HepG2 (cell line): ENCODE results near the gene SOX4. TPM values are rescaled to one million over a fixed set of nuclear protein-coding genes. Genes with fewer than 3 reads are reported as not detected.

Experiments
- ATAC-seq: fragments of 200-7000 bp; cut with Tn5 transposase; 3 replicates; pipeline ENCODE4 v1.9.1; 2020; ENCODE audit warnings: mild to moderate bottlenecking, moderate library complexity
- BruUV-seq: library from RNA; stranded (reverse); fragments of 400-500 nt; replicated peaks from 2 replicates; lab custom pipeline; 2021; lab: Mats Ljungman, UMichigan
- CTCF ChIA-PET: fragments of 300-600 bp; formaldehyde crosslinking; extraction: SDS; loops from one replicate; lab custom pipeline; 2021; ENCODE audit warnings: low total read pairs, inconsistent platforms, low intra/inter-chr PET ratio; lab: Yijun Ruan, JAX
- POLR2A ChIA-PET: fragments of 350-600 bp; sonication (Branson Sonifier 250); formaldehyde crosslinking; loops from one replicate; lab custom pipeline; 2020; ENCODE audit warnings: antibody characterized with exemption, inconsistent platforms; lab: Yijun Ruan, JAX
- DNase-seq: peaks from one replicate; pipeline ENCODE4 v3.0.0-alpha.2; 2015; ENCODE audit warnings: low spot score
- FAIRE-seq: peaks from 3 replicates; lab custom pipeline; 2011; peaks lifted over from hg19 to GRCh38; lab: Jason Lieb, UNC
- H2AFZ ChIP-seq: one replicate; pipeline ENCODE4 v1.6.1; 2011; ENCODE audit warnings: low read length, inconsistent platforms
- H3K27ac ChIP-seq: fragments of 300-600 bp; 3 replicates; pipeline ENCODE4 v1.8.0; 2011; ENCODE audit warnings: mixed run types, mild to moderate bottlenecking, mixed read lengths, low read length, inconsistent platforms; ENCODE audit not compliant: insufficient read depth; ENCODE audit errors: extremely low read length
- H3K27me3 ChIP-seq, 2 experiments: fragments of 200-600 bp in 1 of 2; 2 replicates in 1 of 2; 3 replicates in 1 of 2; pipeline versions ENCODE4 v1.6.0 to v1.8.0; 2011; ENCODE audit warnings: low read length in 2 of 2, mild to moderate bottlenecking in 2 of 2, moderate library complexity in 2 of 2, inconsistent platforms in 1 of 2; ENCODE audit not compliant: insufficient read depth in 2 of 2, control insufficient read depth in 1 of 2
- H3K36me3 ChIP-seq, 2 experiments: fragments of 200-600 bp in 1 of 2; replicated peaks in 1 of 2; 2 replicates in 1 of 2; 3 replicates in 1 of 2; pipeline versions ENCODE4 v1.5.1 to v1.8.0; 2011; ENCODE audit warnings: low read length in 2 of 2, inconsistent platforms in 1 of 2; ENCODE audit not compliant: insufficient read depth in 2 of 2, control insufficient read depth in 1 of 2
- H3K4me1 ChIP-seq: 2 replicates; pipeline ENCODE4 v1.5.1; 2012; ENCODE audit warnings: low read length, inconsistent platforms; ENCODE audit not compliant: insufficient read depth
- H3K4me2 ChIP-seq: 2 replicates; pipeline ENCODE4 v1.6.0; 2011; ENCODE audit warnings: low read depth, low read length, inconsistent platforms
- H3K4me3 ChIP-seq, 3 experiments: fragments of 200-600 bp in 1 of 3; sonication (generic), shearing (Covaris generic) in 1 of 3; replicated peaks in 1 of 3; 2 replicates each; pipeline ENCODE4 v1.5.1; 2011 to 2016; ENCODE audit warnings: low read length in 3 of 3, inconsistent platforms in 2 of 3, low read depth in 2 of 3, mild to moderate bottlenecking in 2 of 3, control low read depth in 1 of 3, mixed read lengths in 1 of 3; ENCODE audit not compliant: insufficient read depth in 1 of 3
- H3K79me2 ChIP-seq: one replicate; pipeline ENCODE4 v1.6.1; 2011; ENCODE audit warnings: low read length, inconsistent platforms; ENCODE audit not compliant: insufficient read depth
- H3K9ac ChIP-seq: 2 replicates; pipeline ENCODE4 v1.6.0; 2011; ENCODE audit warnings: mild to moderate bottlenecking, low read depth, low read length, inconsistent platforms; ENCODE audit not compliant: insufficient read depth
- H3K9me3 ChIP-seq: 2 replicates; pipeline ENCODE4 v1.5.1; 2012; ENCODE audit warnings: mild to moderate bottlenecking, low read length
- H4K20me1 ChIP-seq: 2 replicates; pipeline ENCODE4 v1.6.0; 2011; ENCODE audit warnings: inconsistent platforms, mild to moderate bottlenecking, low read length, moderate library complexity; ENCODE audit not compliant: insufficient read depth
- AHR ChIP-seq: IDR thresholded peaks from 2 replicates; pipeline ENCODE4 v1.6.1; 2018; ENCODE audit warnings: missing genetic modification reagents, missing compliant biosample characterization
- HES4 ChIP-seq: sonication (generic); formaldehyde crosslinking; IDR thresholded peaks from 2 replicates; pipeline ENCODE4 v1.9.0; 2021; ENCODE audit warnings: mild to moderate bottlenecking, missing genetic modification reagents, borderline replicate concordance
- HNF4A ChIP-seq: sonication (generic); formaldehyde crosslinking; IDR thresholded peaks from 2 replicates; pipeline ENCODE4 v1.4.0; 2020; ENCODE audit warnings: missing genetic modification reagents
- IKZF1 ChIP-seq: fragments of 450-650 bp; IDR thresholded peaks from 2 replicates; pipeline ENCODE4 v1.7.1; 2016
- POLR2AphosphoS5 ChIP-seq: IDR thresholded peaks from 2 replicates; pipeline ENCODE4 v1.6.1; 2012; ENCODE audit warnings: low read depth, low read length
- RXRB ChIP-seq: IDR thresholded peaks from 2 replicates; pipeline ENCODE4 v1.6.1; 2016; ENCODE audit warnings: borderline replicate concordance, missing genetic modification reagents, missing compliant biosample characterization
- TSC22D2 ChIP-seq: sonication (generic); formaldehyde crosslinking; IDR thresholded peaks from 2 replicates; pipeline ENCODE4 v1.5.1; 2020; ENCODE audit warnings: missing genetic modification reagents, mild to moderate bottlenecking, borderline replicate concordance
- ZBTB8A ChIP-seq: sonication (generic); formaldehyde crosslinking; IDR thresholded peaks from 2 replicates; pipeline ENCODE4 v1.4.0; 2020; ENCODE audit warnings: mild to moderate bottlenecking, low read depth, missing genetic modification reagents, borderline replicate concordance
- ZNF232 ChIP-seq: sonication (generic); formaldehyde crosslinking; IDR thresholded peaks from 2 replicates; pipeline ENCODE4 v1.4.0; 2020; ENCODE audit warnings: missing genetic modification reagents, borderline replicate concordance
- ZSCAN20 ChIP-seq: sonication (generic); formaldehyde crosslinking; IDR thresholded peaks from 2 replicates; pipeline ENCODE4 v1.4.0; 2020; ENCODE audit warnings: missing genetic modification reagents, mild to moderate bottlenecking, borderline replicate concordance
- WGBS: methylation state at CpG from one replicate; pipeline ENCODE4 v1.1.6; 2017; ENCODE audit warnings: low lambda C conversion rate; 5-methylcytosine and 5-hydroxymethylcytosine counted together
- in situ Hi-C: cut with HindIII; loops from 2 replicates; pipeline ENCODE4 v1.10.0; 2017; ENCODE audit warnings: low pct_unique_long_range_greater_than_20kb; ENCODE audit not compliant: extremely low pct_ligation_motif_present
- intact Hi-C: fragments of 100-400 bp; cut with micrococcal nuclease; formaldehyde crosslinking; loops from one replicate; pipeline ENCODE4 v1.10.0; 2022; ENCODE audit not compliant: unreplicated experiment
- polyA plus RNA-seq, 8 experiments: library from polyadenylated mRNA; depleted of rRNA in 3 of 8; stranded (reverse) in 7 of 8; unstranded in 1 of 8; fragments of >200 nt; fragmentation: Illumina TruSeq in 4 of 8; extraction: Trizol in 4 of 8; gene quantifications; 2 replicates each; pipeline versions ENCODE4 v1.2.1 to v1.2.3, GENCODE V29; 2011 to 2016; ENCODE audit warnings: low read depth in 4 of 8, missing spikeins in 1 of 8, mixed read lengths in 1 of 8; ENCODE audit not compliant: insufficient read depth in 1 of 8
- total RNA-seq, 5 experiments: library from RNA; depleted of rRNA; stranded (reverse); fragments of >200 nt; fragmentation: Illumina TruSeq; extraction: Trizol; gene quantifications; 2 replicates each; pipeline ENCODE4 v1.2.3, GENCODE V29; 2016; ENCODE audit warnings: low read depth in 1 of 5
- TF ChIP-seq, protein P1 (sequence below): sonication (generic); formaldehyde crosslinking; conservative IDR thresholded peaks from 2 replicates; pipeline ENCODE4 v1.8.0; 2022; ENCODE audit warnings: missing genetic modification reagents
- TF ChIP-seq, protein P2 (sequence below): sonication (generic); formaldehyde crosslinking; IDR thresholded peaks from 2 replicates; pipeline ENCODE4 v1.4.0; 2020; ENCODE audit warnings: missing genetic modification reagents
- TF ChIP-seq, protein P3 (sequence below): sonication (generic); formaldehyde crosslinking; IDR thresholded peaks from 2 replicates; pipeline ENCODE4 v1.5.0; 2020; ENCODE audit warnings: mild to moderate bottlenecking, missing genetic modification reagents

The SOX4 gene
- total and polyA plus RNA-seq, 2 of the 13 experiments (the other 11 are each of a cell fraction or from before 2014, with no cell fraction given), result 2.6 to 3.4 TPM

DNA sequence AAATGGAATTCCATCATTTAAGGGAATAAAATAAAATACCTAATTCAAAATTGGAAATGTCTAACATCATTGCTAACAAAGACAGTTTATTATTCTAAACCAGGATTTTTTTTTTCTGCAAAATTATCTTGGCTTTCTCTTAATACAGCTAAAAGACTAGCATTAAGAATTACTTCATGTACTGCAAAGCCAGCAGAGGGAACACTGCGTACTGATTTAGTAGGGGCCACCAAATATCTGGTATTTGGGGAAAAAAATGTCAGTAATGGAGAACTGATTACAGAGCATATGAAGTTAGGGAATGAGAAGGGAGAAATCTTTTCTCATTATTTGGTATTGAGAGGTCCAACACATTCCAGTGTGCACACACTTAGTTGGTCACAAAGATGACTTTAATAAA, 3.2 kb upstream of the SOX4 start:
- POLR2A ChIA-PET, result no interaction called here
- Histone ChIP-seq H3K4me1 (peaks cover 43% of the 10 kb centered on the region), H3K27me3 (peaks cover 0 to 50% of the 10 kb centered on the region in 2 experiments; a peak in 3 of 5 replicates), H4K20me1 (no peaks in the 10 kb centered on the region), H3K27ac (no peak overlapping the region), H3K79me2 (no peaks in the 10 kb centered on the region), H3K9me3 (no peaks in the 10 kb centered on the region), H3K4me2 (no peak overlapping the region), H3K9ac (no peak overlapping the region), H3K36me3 (no peaks in the 10 kb centered on the region), H3K4me3 (no peak overlapping the region), H2AFZ (no peak overlapping the region)
- intact Hi-C loops (no loop called here), in situ Hi-C loops (loop anchor here (5.0 kb wide), 1 partner anchor 1028 kb away; no protein-coding TSS in a partner anchor)
- ATAC-seq (no peak), FAIRE-seq (no peak), DNase-seq (no peak)
- no TSS peak for BruUV-seq
- WGBS, result 84% methylated on average over 1 of the region's 1 CpG
- CTCF ChIA-PET, result interaction anchor here (2.3 kb wide), 1 partner anchor 716 kb away, joined by 18 read pairs; no protein-coding TSS in a partner anchor
- TF ChIP-seq POLR2AphosphoS5 (no peak), HNF4A (no peak), IKZF1 (no peak), ZBTB8A (CRISPR knock-in tag) (no peak), ZSCAN20 (no peak), TSC22D2 (CRISPR knock-in tag) (no peak), ZNF232 (CRISPR knock-in tag) (no peak), RXRB (no peak), HES4 (no peak), AHR (CRISPR knock-in tag) (no peak)
- TF ChIP-seq, protein P1, sequence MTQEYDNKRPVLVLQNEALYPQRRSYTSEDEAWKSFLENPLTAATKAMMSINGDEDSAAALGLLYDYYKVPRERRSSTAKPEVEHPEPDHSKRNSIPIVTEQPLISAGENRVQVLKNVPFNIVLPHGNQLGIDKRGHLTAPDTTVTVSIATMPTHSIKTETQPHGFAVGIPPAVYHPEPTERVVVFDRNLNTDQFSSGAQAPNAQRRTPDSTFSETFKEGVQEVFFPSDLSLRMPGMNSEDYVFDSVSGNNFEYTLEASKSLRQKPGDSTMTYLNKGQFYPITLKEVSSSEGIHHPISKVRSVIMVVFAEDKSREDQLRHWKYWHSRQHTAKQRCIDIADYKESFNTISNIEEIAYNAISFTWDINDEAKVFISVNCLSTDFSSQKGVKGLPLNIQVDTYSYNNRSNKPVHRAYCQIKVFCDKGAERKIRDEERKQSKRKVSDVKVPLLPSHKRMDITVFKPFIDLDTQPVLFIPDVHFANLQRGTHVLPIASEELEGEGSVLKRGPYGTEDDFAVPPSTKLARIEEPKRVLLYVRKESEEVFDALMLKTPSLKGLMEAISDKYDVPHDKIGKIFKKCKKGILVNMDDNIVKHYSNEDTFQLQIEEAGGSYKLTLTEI, result no peak
- TF ChIP-seq, protein P2, sequence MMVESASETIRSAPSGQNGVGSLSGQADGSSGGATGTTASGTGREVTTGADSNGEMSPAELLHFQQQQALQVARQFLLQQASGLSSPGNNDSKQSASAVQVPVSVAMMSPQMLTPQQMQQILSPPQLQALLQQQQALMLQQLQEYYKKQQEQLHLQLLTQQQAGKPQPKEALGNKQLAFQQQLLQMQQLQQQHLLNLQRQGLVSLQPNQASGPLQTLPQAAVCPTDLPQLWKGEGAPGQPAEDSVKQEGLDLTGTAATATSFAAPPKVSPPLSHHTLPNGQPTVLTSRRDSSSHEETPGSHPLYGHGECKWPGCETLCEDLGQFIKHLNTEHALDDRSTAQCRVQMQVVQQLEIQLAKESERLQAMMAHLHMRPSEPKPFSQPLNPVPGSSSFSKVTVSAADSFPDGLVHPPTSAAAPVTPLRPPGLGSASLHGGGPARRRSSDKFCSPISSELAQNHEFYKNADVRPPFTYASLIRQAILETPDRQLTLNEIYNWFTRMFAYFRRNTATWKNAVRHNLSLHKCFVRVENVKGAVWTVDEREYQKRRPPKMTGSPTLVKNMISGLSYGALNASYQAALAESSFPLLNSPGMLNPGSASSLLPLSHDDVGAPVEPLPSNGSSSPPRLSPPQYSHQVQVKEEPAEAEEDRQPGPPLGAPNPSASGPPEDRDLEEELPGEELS (CRISPR knock-in tag), result no peak
- TF ChIP-seq, protein P3, sequence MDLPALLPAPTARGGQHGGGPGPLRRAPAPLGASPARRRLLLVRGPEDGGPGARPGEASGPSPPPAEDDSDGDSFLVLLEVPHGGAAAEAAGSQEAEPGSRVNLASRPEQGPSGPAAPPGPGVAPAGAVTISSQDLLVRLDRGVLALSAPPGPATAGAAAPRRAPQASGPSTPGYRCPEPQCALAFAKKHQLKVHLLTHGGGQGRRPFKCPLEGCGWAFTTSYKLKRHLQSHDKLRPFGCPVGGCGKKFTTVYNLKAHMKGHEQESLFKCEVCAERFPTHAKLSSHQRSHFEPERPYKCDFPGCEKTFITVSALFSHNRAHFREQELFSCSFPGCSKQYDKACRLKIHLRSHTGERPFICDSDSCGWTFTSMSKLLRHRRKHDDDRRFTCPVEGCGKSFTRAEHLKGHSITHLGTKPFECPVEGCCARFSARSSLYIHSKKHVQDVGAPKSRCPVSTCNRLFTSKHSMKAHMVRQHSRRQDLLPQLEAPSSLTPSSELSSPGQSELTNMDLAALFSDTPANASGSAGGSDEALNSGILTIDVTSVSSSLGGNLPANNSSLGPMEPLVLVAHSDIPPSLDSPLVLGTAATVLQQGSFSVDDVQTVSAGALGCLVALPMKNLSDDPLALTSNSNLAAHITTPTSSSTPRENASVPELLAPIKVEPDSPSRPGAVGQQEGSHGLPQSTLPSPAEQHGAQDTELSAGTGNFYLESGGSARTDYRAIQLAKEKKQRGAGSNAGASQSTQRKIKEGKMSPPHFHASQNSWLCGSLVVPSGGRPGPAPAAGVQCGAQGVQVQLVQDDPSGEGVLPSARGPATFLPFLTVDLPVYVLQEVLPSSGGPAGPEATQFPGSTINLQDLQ (CRISPR knock-in tag), result no peak
